ENCODE results near the gene CA9.
A peak's percentile ranks its signal among the peaks of the same experiment; 100 is the strongest.

The CA9 gene

DNA sequence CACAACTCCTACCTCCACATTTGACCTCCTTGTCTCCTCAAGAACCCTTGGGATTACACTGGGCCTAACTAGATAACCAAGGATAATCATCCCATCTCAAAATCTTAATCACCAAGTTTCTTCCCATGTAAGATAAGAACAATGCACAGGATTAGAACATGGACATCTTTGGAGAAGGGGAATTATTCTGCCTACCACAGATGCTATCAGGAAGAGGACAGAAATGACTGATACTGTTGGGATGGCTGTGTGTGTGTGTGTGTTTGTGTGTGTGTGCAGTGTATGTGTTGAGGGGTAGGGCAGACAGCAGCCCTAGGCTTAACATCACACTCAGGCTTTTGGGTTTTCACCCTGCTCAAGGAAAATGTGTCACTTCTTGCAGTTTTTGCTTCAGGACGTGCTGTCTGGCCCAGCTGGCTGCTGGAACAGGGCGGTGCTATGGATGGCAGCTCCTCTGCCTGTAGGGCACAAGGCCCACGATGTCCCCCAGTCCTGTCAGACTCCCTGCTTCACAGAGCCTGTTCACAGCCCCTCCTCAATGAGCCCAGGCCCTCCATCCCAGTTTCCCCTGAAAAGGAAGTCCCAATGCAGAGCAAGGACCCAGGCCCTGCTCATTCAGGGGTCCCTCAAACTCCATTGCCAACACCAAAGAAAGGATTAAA lies 7.7 kb downstream of the CA9 start:
- H3K27ac Mint-ChIP-seq = no peak overlapping the region
- H3K4me1 Mint-ChIP-seq = peaks cover 5% of the 10 kb centered on the region
- no peak overlapping the region for H3K4me3 Mint-ChIP-seq
- no peaks in the 10 kb centered on the region for H3K9me3 Mint-ChIP-seq
- no peaks in the 10 kb centered on the region for H3K36me3 Mint-ChIP-seq
- no peaks in the 10 kb centered on the region for H3K27me3 Mint-ChIP-seq

DNA sequence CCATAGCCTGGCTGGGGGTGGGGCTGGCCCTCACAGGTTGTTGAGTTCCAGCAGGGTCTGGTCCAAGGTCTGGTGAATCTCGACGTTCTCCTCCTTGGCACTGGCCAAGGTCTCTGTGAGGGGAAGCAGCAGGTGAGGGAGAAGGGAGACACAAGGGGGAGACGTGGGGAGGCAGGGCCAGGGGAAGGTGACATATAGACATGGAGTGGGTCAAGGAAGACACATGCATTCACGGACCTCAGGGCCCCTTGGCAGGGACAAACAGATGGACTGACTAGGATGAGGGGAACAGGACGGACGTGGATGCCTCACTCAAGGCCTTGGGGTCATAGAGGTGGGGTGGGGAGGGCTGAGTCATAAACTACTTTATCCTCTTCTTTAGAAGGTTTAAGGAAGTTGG lies 8.3 kb downstream of the CA9 start:
- Mint-ChIP-seq H3K27ac (no peak overlapping the region), H3K4me3 (no peak overlapping the region), H3K36me3 (no peaks in the 10 kb centered on the region), H3K27me3 (no peaks in the 10 kb centered on the region), H3K4me1 (peaks cover under 1% of the 10 kb centered on the region), H3K9me3 (no peaks in the 10 kb centered on the region)

DNA sequence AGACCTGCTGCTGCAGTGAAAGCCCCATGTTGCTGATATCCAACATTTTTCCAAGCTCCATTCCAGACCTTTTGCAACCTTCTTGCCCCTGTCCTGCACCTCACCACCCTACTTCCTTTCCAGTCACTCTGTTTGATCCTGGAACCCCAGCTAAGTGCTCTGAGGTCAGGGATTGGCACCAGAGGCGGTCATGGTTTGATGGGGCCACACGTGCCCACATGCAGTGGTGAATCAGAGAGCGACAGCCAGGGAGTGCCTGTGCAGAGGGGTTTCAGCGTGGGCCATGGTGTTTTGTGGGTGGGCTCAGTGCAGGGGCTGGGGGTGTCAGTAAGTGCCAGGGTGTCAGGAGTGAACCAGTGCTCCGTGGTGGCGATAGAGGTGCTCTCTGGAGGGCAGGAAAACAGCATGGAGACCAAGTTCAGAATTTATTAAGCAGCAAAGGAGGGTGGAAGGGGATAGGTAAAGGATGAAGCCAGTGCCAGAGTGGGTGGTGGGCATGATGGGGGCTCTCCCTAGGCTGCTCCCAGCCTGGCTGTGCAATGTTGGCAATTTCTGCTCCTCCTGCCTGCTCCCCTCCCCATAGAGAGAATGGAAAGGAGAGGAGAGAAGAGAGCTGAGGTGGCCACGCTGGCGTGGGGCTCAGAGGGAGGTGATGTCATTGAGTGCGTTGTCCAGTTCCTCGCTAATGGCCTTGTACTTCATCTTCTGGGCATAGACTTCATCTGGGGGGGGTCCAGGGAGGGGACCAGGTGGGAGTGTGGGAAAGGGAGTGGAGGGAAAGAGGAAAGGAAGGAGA lies 9.0 kb downstream of the CA9 start:
- Mint-ChIP-seq H3K4me1 (peaks cover 5% of the 10 kb centered on the region), H3K36me3 (no peaks in the 10 kb centered on the region), H3K27me3 (no peaks in the 10 kb centered on the region), H3K9me3 (no peaks in the 10 kb centered on the region), H3K4me3 (no peak overlapping the region), H3K27ac (no peak overlapping the region)

DNA sequence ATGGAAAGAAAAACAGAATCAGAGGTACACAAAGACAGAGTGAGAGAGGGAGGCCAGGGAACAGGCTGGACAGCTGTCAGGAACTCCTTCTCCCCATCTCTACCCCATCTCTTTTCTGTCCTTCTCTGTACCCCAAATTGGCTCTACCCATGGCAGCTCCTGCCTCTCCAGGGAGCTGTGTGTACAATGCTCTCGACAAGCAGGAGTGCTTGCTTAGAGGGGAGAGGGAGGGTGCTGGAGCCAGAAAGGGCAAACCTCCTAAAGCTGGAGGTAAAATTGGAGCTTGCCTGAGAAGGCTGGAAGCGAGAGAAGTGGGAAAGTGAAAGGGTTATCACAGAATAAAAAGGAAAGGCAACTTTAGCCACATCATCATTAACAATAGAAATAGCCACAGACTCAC lies 9.6 kb downstream of the CA9 start:
- Mint-ChIP-seq H3K4me3 (no peak overlapping the region), H3K9me3 (no peaks in the 10 kb centered on the region), H3K4me1 (peaks cover 9% of the 10 kb centered on the region), H3K36me3 (no peaks in the 10 kb centered on the region), H3K27ac (no peak overlapping the region), H3K27me3 (no peaks in the 10 kb centered on the region)

DNA sequence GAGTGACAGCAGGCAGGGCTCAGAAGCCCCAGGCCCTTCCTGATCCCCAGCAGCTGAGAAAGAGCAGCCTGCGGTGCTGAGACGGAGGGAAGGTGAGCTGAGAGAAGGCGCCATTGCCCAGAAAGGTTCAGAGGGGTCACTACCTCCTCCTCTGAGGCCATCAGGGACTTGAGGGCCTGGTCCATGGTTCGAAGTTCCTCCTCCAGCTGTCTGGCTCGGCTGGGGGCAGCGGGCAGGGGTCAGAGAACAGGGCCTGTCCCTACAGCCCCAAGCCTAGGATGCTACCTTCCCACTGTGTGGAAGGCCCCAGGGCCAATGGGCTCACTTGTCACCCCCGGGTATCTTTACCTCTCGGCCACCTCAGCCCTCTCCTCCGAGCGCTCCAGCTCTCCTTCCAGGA lies 11.2 kb downstream of the CA9 start:
- Mint-ChIP-seq H3K4me3 (no peak overlapping the region), H3K36me3 (no peaks in the 10 kb centered on the region), H3K4me1 (peaks cover 18% of the 10 kb centered on the region), H3K27ac (no peak overlapping the region), H3K27me3 (no peaks in the 10 kb centered on the region), H3K9me3 (no peaks in the 10 kb centered on the region)

DNA sequence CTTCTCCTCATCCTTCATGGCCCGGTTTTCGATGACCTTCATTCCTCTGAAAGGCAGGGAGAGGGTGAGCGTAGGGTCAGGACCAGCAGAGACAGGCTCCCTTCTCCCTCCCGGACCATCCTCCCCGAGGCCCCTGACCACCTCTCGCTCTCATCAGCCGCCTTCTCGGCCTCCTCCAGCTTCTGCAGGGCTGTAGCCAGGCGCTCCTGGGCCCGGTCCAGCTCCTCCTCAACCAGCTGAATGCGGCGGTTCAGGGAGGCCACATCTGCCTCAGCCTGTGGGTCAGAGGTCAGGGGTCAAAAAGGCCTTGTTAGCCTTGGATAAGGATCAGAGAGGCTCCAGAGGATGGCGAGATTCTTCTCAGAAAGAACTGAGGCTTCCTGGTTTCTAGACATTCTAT lies 11.8 kb downstream of the CA9 start:
- no peaks in the 10 kb centered on the region for H3K36me3 Mint-ChIP-seq
- no peaks in the 10 kb centered on the region for H3K27me3 Mint-ChIP-seq
- H3K4me3 Mint-ChIP-seq = no peak overlapping the region
- peaks cover 18% of the 10 kb centered on the region for H3K4me1 Mint-ChIP-seq
- H3K9me3 Mint-ChIP-seq = no peaks in the 10 kb centered on the region
- no peak overlapping the region for H3K27ac Mint-ChIP-seq

DNA sequence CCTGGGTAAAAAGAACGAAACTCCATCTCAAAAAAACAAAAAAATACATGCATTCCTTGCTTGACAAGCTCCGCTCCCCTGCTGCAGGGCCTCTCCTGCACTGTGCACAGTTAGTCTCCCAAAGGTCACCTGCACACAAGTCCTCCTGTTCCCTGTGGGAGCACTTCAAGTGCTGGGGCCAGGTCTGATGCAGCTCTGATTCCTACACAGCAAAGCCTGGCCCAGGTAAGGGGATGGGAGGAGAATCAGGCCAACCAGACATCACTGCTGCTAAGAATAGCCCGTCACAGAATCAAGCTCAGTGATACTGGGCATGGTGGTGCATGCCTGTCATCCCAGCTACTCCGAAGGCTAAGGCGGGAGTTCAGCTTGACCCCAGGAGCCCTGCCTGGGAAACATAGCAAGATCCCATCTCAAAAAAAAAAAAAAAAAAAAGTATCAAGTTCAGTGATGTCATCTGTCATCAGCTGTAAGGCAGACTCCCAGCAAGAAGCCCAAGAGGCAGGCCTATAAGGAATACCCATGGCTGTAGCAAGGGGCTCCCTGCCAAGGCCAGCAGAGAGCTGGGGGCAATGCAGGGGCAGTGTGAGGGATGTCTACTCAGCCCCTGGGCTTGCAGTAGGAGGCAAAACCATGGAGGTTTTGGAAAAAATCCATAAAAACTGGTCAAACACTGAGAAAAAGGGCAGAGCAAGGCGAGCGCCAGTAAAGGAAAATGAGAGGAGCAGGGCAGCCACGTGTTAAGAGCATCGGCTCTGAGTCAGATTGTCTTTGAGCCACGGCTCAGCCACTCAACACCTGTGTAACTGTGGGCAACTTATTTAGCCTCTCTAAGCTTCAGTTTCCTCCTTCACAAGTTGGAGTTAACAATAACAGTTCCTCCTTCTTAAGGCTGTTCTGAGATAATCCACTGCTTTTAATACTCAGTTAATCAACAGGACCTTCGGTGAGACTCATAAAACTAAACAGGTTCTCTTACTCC lies 12.8 kb downstream of the CA9 start:
- H3K36me3 Mint-ChIP-seq = no peaks in the 10 kb centered on the region
- H3K27ac Mint-ChIP-seq = no peak overlapping the region
- H3K9me3 Mint-ChIP-seq = no peaks in the 10 kb centered on the region
- H3K4me1 Mint-ChIP-seq = peaks cover 22% of the 10 kb centered on the region
- no peak overlapping the region for H3K4me3 Mint-ChIP-seq
- no peaks in the 10 kb centered on the region for H3K27me3 Mint-ChIP-seq

DNA sequence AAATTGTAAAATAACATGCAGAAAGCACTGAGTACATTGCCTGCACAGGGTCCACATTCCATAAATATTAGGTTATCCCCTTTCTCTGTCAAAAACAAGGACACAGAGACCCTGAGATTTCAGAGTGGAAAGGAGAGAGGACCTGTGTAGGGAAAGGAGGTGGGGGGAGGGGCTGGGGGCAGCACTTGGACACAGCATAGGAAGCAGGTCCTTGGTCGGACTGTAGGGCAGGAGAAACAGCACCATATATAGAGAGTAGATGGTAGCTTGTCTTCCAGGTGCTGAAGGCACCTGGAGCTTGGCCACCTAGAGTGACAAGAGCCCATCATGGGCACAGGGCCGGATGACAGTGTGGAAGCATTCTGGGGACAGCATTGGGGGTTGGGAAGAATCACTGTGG lies 13.6 kb downstream of the CA9 start:
- Mint-ChIP-seq H3K27ac (no peak overlapping the region), H3K9me3 (no peaks in the 10 kb centered on the region), H3K4me1 (peaks cover 28% of the 10 kb centered on the region), H3K4me3 (no peak overlapping the region), H3K27me3 (no peaks in the 10 kb centered on the region), H3K36me3 (no peaks in the 10 kb centered on the region)

DNA sequence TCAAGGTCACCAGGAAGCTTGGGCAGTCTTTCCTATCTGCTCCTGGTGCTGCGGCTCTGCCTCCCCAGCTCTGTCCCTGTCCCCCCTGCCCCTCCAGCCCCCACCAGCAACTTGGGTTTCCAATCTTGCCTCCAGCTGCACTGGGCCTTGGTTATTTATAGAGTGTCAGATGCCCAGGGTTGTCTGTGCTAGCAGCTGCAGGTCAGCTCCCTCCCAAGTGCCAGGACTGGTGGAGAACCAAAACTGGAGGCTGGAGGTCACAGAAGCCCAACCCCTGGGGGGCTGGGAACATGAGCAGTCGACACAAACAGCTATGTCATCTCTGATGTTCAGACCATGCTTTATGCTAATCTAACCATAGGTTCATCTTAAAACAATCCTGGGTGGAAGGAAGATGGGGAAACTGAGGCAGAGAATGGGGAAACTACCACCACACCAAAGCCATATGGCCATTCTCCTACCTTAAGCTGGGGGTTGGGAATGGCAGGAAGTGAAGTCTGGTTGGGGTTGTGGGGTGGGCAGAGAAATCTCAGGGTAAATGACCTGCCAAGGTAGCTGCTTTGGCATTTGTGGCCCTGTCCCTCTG lies 14.3 kb downstream of the CA9 start:
- Mint-ChIP-seq H3K4me3 (no peak overlapping the region), H3K27ac (no peak overlapping the region), H3K9me3 (no peaks in the 10 kb centered on the region), H3K4me1 (peaks cover 28% of the 10 kb centered on the region), H3K36me3 (no peaks in the 10 kb centered on the region), H3K27me3 (no peaks in the 10 kb centered on the region)

DNA sequence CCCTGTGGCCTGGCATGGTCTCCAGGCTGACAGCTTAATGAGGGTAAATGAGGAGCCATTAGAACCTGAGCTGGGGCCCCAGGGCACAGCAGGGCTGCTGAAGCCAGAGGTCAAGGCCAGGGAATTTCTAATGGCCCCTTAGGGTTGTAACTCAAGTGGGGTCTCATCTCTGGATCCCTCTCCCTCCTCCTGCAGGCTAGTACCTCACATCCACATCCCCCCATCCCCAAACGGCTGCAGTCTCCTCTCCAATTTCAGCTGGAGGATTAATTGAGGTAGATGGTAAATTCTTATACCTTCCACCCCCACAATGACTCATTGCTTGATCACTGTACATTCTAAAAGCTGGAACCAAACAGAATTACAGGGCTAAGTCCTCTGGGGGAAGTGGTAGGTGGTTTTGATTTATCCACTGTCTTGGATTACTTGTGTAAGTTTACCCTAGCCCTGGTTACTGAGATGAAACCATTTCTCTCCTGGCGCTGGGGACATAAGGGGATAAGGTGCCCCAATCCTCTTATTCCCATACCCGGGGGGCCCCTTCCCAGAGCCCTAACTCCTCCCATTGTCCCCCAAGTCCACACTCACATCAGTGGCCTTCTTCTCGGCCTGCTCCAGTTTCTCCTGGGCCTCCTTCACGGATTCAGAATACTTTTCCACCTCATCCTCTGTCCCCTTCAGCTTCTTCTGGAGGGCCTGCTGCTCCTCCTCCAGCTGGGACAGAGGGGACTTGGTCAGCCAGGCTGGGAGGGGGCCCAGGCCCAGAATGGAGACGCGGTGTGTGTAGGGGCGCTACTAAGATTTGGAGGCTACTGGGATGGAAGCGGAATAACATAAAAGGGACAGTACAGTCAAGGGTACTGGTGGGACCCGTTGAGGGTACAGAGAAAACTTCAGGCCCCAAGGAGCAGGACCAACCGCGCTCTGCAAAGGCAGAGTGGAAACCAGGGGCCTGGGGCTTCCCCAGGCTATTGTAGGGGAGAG lies 15.1 kb downstream of the CA9 start:
- peaks cover 28% of the 10 kb centered on the region for H3K4me1 Mint-ChIP-seq
- no peaks in the 10 kb centered on the region for H3K9me3 Mint-ChIP-seq
- H3K36me3 Mint-ChIP-seq = no peaks in the 10 kb centered on the region
- H3K4me3 Mint-ChIP-seq = peak overlapping the region; percentile 35
- H3K27me3 Mint-ChIP-seq = no peaks in the 10 kb centered on the region
- H3K27ac Mint-ChIP-seq = peak overlapping the region; percentile 74

DNA sequence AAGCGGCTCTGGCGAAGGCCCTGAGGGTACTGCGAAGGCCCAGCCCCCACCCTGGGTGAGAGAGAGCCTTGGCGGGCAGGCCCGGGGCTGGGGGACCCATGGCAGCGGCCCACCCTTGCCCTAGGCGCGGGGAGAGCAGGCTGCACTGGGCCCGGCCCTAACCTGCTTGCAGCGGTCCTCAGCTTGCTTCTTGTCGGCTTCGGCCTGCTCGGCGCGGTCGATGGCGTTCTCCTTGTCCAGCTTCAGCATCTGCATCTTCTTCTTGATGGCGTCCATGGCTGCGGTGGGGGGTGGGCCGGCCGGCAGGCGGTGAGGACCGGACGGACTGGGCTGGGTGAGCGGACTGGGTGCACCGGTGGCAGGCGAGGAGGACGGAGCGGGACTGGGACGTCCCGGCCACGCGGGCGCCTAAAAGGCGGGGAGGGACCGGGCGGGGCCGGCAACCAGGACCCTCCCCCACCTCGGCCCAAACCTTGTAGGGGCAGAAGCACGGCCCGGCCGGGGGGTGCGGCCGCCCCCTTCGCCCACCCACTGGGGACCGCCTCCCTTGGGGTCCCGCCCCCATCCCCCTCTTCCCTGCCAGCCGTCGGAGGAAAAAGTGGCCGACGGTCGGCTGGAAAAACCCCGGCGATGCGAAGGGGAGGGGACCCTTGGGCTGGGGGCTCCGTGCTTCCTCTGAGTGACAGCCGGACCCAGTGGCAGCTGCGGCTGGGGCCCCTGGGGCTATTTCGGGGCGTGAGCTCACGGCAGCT lies 16.0 kb downstream of the CA9 start, which contains the start of gene TPM2:
Gene TPM2 (minus strand): TSS at position 384 of the 752 bp plus-strand sequence. CDS start 108 bp downstream, at position 276.
- no peaks in the 10 kb centered on the region for H3K36me3 Mint-ChIP-seq
- H3K27ac Mint-ChIP-seq = peak within 1 kb of the TSS; percentile 74
- H3K4me1 Mint-ChIP-seq = peaks cover 28% of the 10 kb centered on the region
- H3K9me3 Mint-ChIP-seq = no peaks in the 10 kb centered on the region
- no peaks in the 10 kb centered on the region for H3K27me3 Mint-ChIP-seq
- H3K4me3 Mint-ChIP-seq = peak within 1 kb of the TSS; percentile 86

DNA sequence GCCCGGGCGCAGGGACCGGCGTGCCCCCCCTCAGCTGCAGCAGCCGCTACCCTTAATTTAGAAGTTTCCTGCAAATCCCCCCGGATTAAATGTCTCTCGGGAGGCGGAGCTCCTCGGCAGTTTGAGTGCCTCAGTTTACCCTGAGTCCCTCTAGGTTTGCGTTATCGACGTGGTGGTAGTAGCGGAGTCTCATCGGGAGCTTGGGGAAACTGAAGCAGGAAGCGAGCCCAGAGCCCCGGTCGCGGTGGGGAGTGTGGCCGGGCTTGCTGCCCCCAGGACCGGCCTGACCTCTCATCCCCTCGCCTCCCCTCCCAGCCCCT lies 16.5 kb downstream of the CA9 start:
- Mint-ChIP-seq H3K4me3 (peak overlapping the region; percentile 76), H3K27me3 (no peaks in the 10 kb centered on the region), H3K9me3 (no peaks in the 10 kb centered on the region), H3K27ac (peak overlapping the region; percentile 74), H3K4me1 (peaks cover 28% of the 10 kb centered on the region), H3K36me3 (no peaks in the 10 kb centered on the region)

DNA sequence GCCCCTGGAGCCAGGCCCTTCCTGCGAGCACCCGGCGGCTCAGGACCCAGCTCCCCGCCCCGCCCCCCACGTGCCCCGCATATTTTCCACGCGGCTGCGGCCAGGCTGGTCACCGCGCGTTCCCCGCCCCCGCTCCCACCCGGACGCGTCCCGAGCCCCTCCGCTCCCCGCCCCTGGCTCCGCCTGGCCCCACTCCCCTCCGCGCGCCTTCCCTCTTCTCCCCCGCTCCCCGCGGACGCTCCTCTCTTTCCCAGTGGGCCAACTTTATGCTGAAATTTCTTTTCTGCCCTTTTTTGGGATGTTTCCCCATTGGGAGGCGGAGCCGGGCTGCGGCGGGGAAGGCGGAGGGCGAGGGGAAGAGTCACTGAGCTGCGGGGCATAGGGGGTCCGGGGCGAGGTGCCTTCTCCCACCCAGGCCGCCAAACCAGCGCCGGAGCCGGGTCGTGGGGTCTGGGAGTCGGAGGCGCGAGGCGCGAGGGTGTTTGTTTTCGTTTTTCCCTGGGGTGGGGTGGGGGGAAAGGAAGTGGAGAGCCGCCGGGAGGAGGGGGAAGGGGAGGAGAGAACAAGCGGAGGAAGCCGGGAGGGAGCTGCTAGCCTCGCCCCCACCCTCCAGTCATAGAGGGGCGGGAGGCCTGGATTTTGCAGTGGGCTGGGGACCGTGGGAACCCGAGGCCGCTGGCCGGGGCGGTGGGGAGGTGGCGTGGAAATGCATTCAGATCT lies 17.0 kb downstream of the CA9 start:
- H3K9me3 Mint-ChIP-seq = no peaks in the 10 kb centered on the region
- H3K27ac Mint-ChIP-seq = no peak overlapping the region

More for the DNA sequence above, 17.0 kb downstream of the CA9 start:
- Mint-ChIP-seq H3K27me3 (no peaks in the 10 kb centered on the region), H3K36me3 (no peaks in the 10 kb centered on the region), H3K4me3 (peak overlapping the region; percentile 86), H3K4me1 (peaks cover 28% of the 10 kb centered on the region)

Measured in activated naive CD4-positive, alpha-beta T cell treated with anti-CD3 and anti-CD28 coated beads, Interleukin-2, amount 50 U/mL, for 24 hours (primary cell).